IPS-NIHi11 (cell line): ENCODE data around the gene KIR2DL3.
"Not testable (repeated sequence)": the region's sequence is repeated elsewhere in the genome, so short reads cannot be mapped to it uniquely, and the experiment has no call there.

Experiments used
- DNase-seq: peaks from one replicate; pipeline ENCODE4 v3.0.0; 2012; ENCODE audit warnings: mixed read lengths, low spot score

KIR2DL3 gene

DNA sequence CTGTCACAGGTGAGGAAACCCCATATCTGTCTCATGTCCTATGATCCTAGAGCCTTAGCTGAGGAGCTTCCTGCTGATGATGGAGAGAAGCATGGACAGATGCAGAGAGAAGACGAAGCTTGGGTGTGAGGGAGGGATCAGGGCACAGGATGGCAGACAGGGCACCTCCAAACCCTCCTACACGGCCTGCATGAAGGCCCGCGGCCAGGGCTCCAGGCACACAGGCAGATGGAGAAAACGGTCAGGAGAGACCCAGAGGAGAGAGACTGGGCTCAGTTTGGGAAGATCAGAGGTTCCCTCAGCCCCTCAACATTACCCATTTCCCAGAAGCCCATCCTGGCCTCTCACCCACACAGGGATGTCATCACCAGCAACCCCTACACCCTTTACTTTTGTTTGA is 5.8 kb downstream of the KIR2DL3 start:
- DNase-seq, result not testable (repeated sequence)

DNA sequence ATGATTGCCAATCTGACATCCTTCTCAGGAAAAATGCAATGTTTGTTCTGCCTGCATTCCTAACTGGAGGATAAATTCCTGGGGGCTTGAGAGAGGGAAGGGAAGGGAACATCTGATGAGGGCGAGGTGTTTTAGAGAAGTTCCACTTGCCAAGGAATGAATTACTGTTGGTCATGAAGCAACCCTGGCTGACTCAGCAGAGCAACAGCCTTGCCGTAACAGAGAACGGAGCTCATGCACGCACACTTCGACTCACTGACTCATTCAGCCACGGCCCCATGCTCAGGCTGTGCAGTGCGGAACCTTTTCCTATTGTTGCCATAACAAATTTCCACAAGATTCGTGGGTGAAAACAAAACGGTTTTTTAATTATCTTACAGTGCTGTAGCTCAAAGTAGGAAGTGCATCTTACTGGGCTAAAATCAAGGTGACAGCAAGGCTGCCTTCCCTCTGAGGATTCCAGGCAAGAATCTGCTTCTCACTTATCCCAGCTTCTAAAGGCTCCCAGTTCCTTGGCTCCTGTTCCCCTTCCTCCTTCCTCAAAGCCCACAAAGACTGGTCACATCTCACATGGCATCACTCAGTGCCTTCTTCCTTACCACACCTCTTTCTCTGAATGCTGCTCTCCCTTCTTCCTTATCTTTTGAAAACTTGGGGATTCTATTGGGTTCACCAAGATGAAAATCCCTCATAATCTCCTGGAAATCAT is 9.5 kb downstream of the KIR2DL3 start:
- not testable (repeated sequence) for DNase-seq

- DNase-seq, result not testable (repeated sequence)
Observed at GRCh38 chr19:54750276-54750675, 12.0 kb downstream of the KIR2DL3 start.

GRCh38 chr19:54756204-54757110 is 18.1 kb downstream of the KIR2DL3 start:
- not testable (repeated sequence) for DNase-seq

DNA sequence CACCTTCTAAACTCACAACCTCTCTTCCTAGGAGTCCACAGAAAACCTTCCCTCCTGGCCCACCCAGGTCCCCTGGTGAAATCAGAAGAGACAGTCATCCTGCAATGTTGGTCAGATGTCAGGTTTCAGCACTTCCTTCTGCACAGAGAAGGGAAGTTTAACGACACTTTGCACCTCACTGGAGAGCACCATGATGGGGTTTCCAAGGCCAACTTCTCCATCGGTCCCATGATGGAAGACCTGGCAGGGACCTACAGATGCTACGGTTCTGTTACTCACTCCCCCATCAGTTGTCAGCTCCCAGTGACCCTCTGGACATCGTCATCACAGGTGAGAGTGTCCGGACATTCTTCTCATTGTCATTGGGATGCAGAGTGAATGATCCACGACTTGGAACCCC is 20.3 kb downstream of the KIR2DL3 start:
- not testable (repeated sequence) for DNase-seq

DNA sequence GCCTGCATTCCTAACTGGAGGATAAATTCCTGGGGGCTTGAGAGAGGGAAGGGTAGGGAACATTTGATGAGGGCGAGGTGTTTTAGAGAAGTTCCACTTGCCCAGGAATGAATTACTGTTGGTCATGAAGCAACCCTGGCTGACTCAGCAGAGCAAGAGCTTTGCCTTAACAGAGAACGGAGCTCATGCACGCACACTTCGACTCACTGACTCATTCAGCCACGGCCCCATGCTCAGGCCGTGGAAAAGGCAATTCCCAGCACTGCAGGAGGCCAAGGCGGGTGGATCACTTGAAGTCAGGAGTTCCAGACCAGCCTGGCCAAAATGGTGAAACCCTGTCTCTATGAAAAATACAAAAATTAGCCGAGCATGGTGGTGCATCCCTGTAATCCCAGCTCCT is 25.9 kb downstream of the KIR2DL3 start:
- not testable (repeated sequence) for DNase-seq

DNA sequence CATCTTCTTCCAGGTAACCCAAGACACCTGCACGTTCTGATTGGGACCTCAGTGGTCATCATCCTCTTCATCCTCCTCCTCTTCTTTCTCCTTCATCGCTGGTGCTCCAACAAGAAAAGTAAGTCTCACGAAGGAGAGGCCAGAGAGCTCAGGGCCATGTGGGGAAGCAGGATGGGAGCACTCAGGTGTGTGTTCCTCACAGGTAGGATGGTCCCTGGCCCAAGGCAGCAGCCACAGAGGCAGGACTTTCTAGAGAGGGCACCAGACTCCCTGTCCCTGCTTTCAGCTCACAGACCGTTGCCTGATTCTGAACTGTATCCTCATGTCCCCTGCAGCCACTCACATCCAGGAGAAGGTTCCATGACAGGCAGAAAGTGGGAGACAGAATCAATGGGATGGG is 28.2 kb downstream of the KIR2DL3 start:
- not testable (repeated sequence) for DNase-seq

DNA sequence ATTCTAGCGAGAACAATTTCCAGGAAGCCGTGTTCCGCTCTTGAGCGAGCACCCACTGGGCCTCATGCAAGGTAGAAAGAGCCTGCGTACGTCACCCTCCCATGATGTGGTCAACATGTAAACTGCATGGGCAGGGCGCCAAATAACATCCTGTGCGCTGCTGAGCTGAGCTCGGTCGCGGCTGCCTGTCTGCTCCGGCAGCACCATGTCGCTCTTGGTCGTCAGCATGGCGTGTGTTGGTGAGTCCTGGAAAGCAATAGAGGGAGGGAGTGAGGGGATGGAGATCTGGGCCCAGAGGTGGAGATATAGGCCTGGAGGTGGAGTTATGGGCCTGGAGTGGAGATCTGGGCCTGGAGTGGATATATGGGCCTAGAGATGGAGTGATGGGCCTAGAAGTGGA is 31.3 kb downstream of the KIR2DL3 start, which contains the start of gene KIR2DL1:
Gene KIR2DL1, plus strand, starts transcription at position 148 of the 400 bp plus-strand sequence. Its CDS starts 58 bp downstream, at position 206.
- not testable (repeated sequence) for DNase-seq

GRCh38 chr19:54770511-54770910 is 32.2 kb downstream of the KIR2DL3 start:
- DNase-seq, result not testable (repeated sequence)

- not testable (repeated sequence) for DNase-seq
Observed at GRCh38 chr19:54771018-54771960, 33.0 kb downstream of the KIR2DL3 start.

- DNase-seq, result not testable (repeated sequence)
Observed at GRCh38 chr19:54772666-54773065, 34.4 kb downstream of the KIR2DL3 start.

DNA sequence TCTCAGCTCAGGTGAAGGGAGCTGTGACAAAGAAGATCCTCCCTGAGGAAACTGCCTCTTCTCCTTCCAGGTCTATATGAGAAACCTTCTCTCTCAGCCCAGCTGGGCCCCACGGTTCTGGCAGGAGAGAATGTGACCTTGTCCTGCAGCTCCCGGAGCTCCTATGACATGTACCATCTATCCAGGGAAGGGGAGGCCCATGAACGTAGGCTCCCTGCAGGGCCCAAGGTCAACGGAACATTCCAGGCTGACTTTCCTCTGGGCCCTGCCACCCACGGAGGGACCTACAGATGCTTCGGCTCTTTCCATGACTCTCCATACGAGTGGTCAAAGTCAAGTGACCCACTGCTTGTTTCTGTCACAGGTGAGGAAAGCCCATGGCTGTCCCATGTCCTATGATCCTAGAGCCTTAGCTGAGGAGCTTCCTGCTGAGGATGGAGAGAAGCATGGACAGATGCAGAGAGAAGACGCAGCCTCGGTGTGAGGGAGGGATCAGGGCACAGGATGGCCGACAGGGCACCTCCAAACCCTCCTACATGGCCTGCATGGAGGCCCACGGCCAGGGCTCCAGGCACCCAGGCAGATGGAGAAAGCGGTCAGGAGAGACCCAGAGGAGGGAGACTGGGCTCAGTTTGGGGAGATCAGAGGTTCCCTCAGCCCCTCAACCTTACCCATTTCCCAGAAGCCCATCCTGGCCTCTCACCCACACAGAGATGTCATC is 36.9 kb downstream of the KIR2DL3 start:
- DNase-seq, result not testable (repeated sequence)

GRCh38 chr19:54775830-54776229 is 37.5 kb downstream of the KIR2DL3 start:
- not testable (repeated sequence) for DNase-seq

GRCh38 chr19:54777851-54778250 is 39.5 kb downstream of the KIR2DL3 start:
- not testable (repeated sequence) for DNase-seq

GRCh38 chr19:54778896-54779295 is 40.6 kb downstream of the KIR2DL3 start:
- not testable (repeated sequence) for DNase-seq

GRCh38 chr19:54782916-54783315 is 44.6 kb downstream of the KIR2DL3 start:
- not testable (repeated sequence) for DNase-seq

- not testable (repeated sequence) for DNase-seq
Observed at GRCh38 chr19:54786091-54786723, 47.9 kb downstream of the KIR2DL3 start.

GRCh38 chr19:54788154-54788553 is 49.8 kb downstream of the KIR2DL3 start:
- DNase-seq, result not testable (repeated sequence)

GRCh38 chr19:54790711-54791110 is 52.4 kb downstream of the KIR2DL3 start:
- DNase-seq, result no peak

- no peak for DNase-seq
Observed at GRCh38 chr19:54791476-54791875, 53.2 kb downstream of the KIR2DL3 start.
